NCI-H2081 (cell line): Measurements from ENCODE around the gene SPDYE4.

Experiments
- DNase-seq, 2 experiments: peaks; one replicate each; lab custom pipeline; 2025; lab: John Stamatoyannopoulos, UW

SPDYE4 gene

DNA sequence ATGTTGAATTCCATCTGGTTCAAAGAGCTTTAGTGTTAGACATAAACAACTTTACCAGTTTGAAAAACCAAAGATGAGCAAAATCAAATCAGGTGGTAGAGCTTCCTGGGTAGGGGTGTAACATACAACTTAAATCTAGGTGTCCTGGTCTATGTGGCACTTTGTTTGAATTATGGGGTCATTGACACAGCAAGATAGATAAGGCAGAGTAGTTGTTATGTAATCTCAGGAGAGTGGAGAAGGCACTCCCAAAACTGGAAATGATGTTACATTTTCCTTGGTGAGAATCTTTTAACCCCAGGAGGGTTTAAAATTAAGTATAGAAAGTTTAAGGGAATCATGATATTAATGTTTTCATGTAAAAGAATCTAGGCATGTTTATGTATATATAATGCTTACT is 45.6 kb downstream of the SPDYE4 start:
- DNase-seq = no peak

GRCh38 chr17:8711291-8711690 is 47.1 kb downstream of the SPDYE4 start:
- no peak for DNase-seq

DNA sequence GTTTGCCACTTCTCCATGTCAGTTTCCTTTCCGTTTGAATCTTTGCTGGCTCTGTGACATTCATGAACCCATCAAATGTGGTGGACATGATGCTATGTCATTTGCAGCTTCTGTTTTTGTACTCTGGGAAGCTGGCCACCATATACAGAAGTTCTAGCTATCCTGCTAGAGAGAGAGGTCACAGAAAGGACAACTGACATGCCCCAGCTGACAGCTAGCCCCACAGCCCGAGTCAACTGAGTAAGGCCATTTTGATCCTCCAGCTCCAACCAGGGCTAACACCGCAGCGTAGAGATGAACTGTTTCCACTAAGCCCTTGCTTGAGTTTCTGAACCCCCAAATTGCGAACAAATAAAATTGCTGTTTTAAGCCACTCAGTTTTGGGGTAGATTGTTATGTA is 47.5 kb downstream of the SPDYE4 start:
- DNase-seq = no peak

GRCh38 chr17:8709006-8709405 is 49.3 kb downstream of the SPDYE4 start:
- DNase-seq = no peak

DNA sequence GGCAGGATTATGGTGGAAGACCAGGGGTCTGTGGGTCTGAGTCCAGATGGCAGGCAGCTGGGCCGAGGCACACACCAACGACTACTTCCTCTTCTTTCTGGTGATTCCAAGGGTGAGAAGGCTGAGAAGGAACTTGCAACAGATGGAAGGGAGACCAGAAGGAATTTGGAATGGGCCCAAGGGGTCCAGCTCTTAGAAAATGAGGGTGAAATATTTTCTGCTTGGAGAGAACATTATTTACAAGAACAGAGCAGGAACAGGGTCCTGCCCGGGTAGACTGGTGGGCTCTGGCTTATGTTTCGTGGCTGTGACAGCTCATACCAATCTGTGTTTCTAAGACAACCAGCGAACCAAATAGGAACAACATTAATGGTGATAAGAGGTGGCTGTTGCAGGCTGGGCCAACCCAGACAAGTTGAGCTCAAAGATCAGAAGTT is 50.3 kb downstream of the SPDYE4 start:
- DNase-seq = no peak

- no peak for DNase-seq
Measured at GRCh38 chr17:8707332-8708024, 50.9 kb downstream of the SPDYE4 start.

- DNase-seq = no peak
Measured at GRCh38 chr17:8706431-8706830, 51.9 kb downstream of the SPDYE4 start.

DNA sequence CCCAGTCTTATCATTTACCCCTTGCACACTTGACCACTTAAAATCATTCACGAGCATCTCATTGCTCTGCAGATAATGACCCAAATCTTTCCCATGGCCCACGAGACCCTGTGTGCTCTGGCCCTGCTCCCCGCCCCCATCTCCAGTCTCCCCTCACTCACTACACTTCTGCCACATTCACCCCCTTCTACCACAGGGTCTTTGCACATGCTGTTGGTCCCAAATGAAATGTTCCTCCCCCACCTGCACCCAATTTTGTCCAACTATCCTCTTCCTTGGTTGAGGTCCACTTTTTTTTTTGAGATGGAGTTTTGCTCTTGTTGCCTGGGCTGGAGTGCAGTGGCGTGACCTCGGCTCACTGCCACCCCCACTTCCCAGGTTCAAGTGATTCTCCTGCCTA is 52.9 kb downstream of the SPDYE4 start:
- no peak for DNase-seq

DNA sequence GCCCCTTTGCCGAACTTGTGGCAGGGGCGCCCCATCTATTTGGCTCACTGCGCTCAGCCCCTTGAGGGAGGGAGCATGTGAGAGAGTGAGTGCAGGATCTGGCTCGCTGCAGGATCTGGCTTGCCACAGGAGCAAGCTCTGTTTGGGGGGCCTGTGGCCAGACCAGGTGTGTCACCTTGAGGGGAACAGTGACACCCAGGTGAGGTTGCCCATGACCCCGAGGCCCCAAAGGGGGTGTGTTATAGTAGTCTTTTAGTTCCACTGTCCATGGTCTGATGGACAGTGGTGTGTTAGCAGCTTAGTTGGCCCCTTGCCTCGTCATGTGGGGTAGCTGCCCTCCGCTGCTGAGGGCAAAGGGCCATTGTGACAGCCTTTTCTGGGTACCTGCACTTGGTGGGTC is 55.3 kb downstream of the SPDYE4 start:
- no peak for DNase-seq

GRCh38 chr17:8701754-8702153 is 56.6 kb downstream of the SPDYE4 start:
- no peak for DNase-seq

DNA sequence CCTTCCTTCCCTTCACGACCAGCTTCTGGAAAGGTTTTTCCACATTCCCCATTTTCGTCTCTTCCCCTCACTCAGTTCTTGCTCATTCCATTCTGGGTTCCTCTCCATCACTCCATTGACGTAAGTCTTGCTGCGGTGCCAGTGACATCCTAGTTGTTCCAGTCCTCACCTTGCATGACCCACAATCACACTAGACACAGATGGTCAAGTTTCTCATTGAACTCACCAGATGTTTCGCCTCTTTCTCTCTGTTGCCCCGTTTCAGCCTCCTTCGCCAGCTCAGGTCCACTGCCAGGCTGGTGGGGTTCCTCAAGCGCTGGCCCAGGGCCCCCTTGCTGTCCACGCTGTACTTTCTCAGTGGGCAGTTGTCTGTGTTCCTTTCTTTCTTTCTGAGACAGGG is 57.1 kb downstream of the SPDYE4 start:
- no peak for DNase-seq
